Neuronal stem cell (in vitro differentiated cells): ENCODE data around the gene WNT10A.

ENCODE experiments used
- DNase-seq: peaks from one replicate; pipeline ENCODE4 v3.0.0-alpha.2; 2013; ENCODE audit warnings: low spot score
- H2AFZ ChIP-seq: one replicate; pipeline ENCODE4 v1.6.1; 2013; ENCODE audit warnings: mild to moderate bottlenecking, low read length, inconsistent platforms
- H2AK5ac ChIP-seq: 2 replicates; pipeline ENCODE4 v1.6.1; 2013; ENCODE audit warnings: low read depth, mild to moderate bottlenecking, inconsistent platforms, low read length, moderate library complexity, mixed read lengths
- H2BK120ac ChIP-seq: 2 replicates; pipeline ENCODE4 v1.6.1; 2013; ENCODE audit warnings: low read depth, mild to moderate bottlenecking, inconsistent platforms, low read length, moderate library complexity, mixed read lengths
- H2BK12ac ChIP-seq: one replicate; pipeline ENCODE4 v1.6.1; 2013; ENCODE audit warnings: low read length, inconsistent platforms
- H2BK15ac ChIP-seq: 2 replicates; pipeline ENCODE4 v1.6.1; 2013; ENCODE audit warnings: mild to moderate bottlenecking, low read length, inconsistent platforms, mixed read lengths
- H2BK5ac ChIP-seq: one replicate; pipeline ENCODE4 v1.6.1; 2013; ENCODE audit warnings: inconsistent platforms, mild to moderate bottlenecking, low read length, moderate library complexity
- H3K14ac ChIP-seq: one replicate; pipeline ENCODE4 v1.6.1; 2013; ENCODE audit warnings: low read length, inconsistent platforms
- H3K18ac ChIP-seq: 2 replicates; pipeline ENCODE4 v1.6.1; 2013; ENCODE audit warnings: low read length, inconsistent platforms
- H3K23ac ChIP-seq: 2 replicates; pipeline ENCODE4 v1.6.1; 2013; ENCODE audit warnings: low read depth, mild to moderate bottlenecking, mixed read lengths, low read length, inconsistent platforms; ENCODE audit not compliant: poor library complexity
- H3K27ac ChIP-seq: replicated peaks from 3 replicates; pipeline ENCODE4 v1.5.1; 2013; ENCODE audit warnings: low read length, inconsistent platforms
- H3K27me3 ChIP-seq, 3 experiments: 2 replicates each; pipeline ENCODE4 v1.6.1; 2013; ENCODE audit warnings: low read length in 3 of 3, mild to moderate bottlenecking in 2 of 3, inconsistent platforms in 1 of 3, low read depth in 1 of 3, mixed read lengths in 1 of 3, moderate library complexity in 1 of 3; ENCODE audit not compliant: control insufficient read depth in 3 of 3, insufficient read depth in 3 of 3
- H3K36me3 ChIP-seq, 2 donors: replicated peaks in 1 of 2; 2 replicates each; pipeline ENCODE4 v1.6.1; 2013; ENCODE audit warnings: low read length in 2 of 2; ENCODE audit not compliant: control insufficient read depth in 2 of 2, insufficient read depth in 2 of 2
- H3K4ac ChIP-seq: 2 replicates; pipeline ENCODE4 v1.6.1; 2013; ENCODE audit warnings: inconsistent platforms, mild to moderate bottlenecking, low read length, moderate library complexity
- H3K4me1 ChIP-seq, 2 donors: 1 replicate in 1 of 2; 2 replicates in 1 of 2; pipeline ENCODE4 v1.6.1; 2013; ENCODE audit warnings: low read length in 2 of 2, low read depth in 1 of 2; ENCODE audit not compliant: control insufficient read depth in 2 of 2, insufficient read depth in 1 of 2
- H3K4me2 ChIP-seq: one replicate; pipeline ENCODE4 v1.6.1; 2013; ENCODE audit warnings: mild to moderate bottlenecking, low read length, inconsistent platforms; ENCODE audit not compliant: insufficient read depth, poor library complexity, severe bottlenecking
- H3K4me3 ChIP-seq, 2 donors: 2 replicates each; pipeline ENCODE4 v1.5.1; 2013; ENCODE audit warnings: low read length in 2 of 2, mild to moderate bottlenecking in 2 of 2, inconsistent platforms in 1 of 2, moderate library complexity in 1 of 2
- H3K79me1 ChIP-seq: one replicate; pipeline ENCODE4 v1.6.1; 2013; ENCODE audit warnings: low read depth, mild to moderate bottlenecking, inconsistent platforms, low read length, moderate library complexity
- H3K9ac ChIP-seq: one replicate; pipeline ENCODE4 v1.6.1; 2013; ENCODE audit warnings: mild to moderate bottlenecking, low read depth, low read length, inconsistent platforms; ENCODE audit not compliant: poor library complexity
- H3K9me3 ChIP-seq, 2 donors: replicated peaks in 1 of 2; 2 replicates each; pipeline versions ENCODE3 to v1.6.1; 2013; ENCODE audit warnings: low read length in 2 of 2, mild to moderate bottlenecking in 2 of 2, inconsistent platforms in 1 of 2, low read depth in 1 of 2, mixed read lengths in 1 of 2, moderate library complexity in 1 of 2; ENCODE audit not compliant: control insufficient read depth in 2 of 2, insufficient read depth in 1 of 2
- H4K8ac ChIP-seq: one replicate; pipeline ENCODE4 v1.6.1; 2013; ENCODE audit warnings: low read depth, mild to moderate bottlenecking, inconsistent platforms, low read length, moderate library complexity
- H4K91ac ChIP-seq: one replicate; pipeline ENCODE4 v1.6.1; 2013; ENCODE audit warnings: low read length, low read depth, mild to moderate bottlenecking, inconsistent platforms; ENCODE audit not compliant: poor library complexity
- WGBS, 2 donors: extraction: QIAGEN DNeasy Blood & Tissue Kit; methylation state at CpG; one replicate each; pipeline ENCODE4 v1.1.7; 2013; ENCODE audit warnings: missing lambda C conversion rate in 2 of 2, mixed read lengths in 1 of 2; ENCODE audit not compliant: insufficient read length in 2 of 2, insufficient replicate concordance in 1 of 2; ENCODE audit errors: extremely low coverage in 2 of 2; 5-methylcytosine and 5-hydroxymethylcytosine counted together

The WNT10A gene

DNA sequence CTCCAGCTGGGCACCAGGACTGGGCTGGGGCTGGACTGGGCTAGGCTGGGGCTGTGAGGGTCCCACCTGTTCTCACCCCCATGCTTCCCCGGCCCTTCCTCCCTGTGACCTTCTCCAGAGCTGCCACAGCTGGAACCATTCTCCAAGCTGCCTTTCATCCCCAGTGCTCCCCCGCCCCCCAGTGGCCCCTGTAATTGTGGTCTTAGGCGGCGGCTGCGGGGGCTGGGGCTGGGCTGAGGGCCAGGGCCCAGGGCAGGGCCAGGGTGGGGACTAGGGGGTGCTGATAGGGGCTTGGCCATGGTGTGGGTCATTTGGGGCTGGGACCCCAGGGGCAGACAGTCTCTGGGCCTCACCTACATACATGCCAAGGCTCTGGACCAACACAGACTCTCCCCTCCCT is 2.8 kb upstream of the WNT10A start:
- no peak overlapping the region for H2AFZ ChIP-seq
- H3K18ac ChIP-seq, result no peak overlapping the region
- H4K8ac ChIP-seq, result no peak overlapping the region
- H3K4me1 ChIP-seq, result peaks cover 8 to 16% of the 10 kb centered on the region in 2 donors
- H3K36me3 ChIP-seq, result no peaks in the 10 kb centered on the region
- H2BK15ac ChIP-seq, result no peak overlapping the region
- H2BK12ac ChIP-seq, result no peak overlapping the region
- H2AK5ac ChIP-seq, result peak overlapping the region; percentile 48
- no peak overlapping the region for H3K27ac ChIP-seq
- H4K91ac ChIP-seq, result no peak overlapping the region
- H3K4me3 ChIP-seq, result no peak overlapping the region
- H3K27me3 ChIP-seq, result peaks cover 40 to 99% (median 91%) of the 10 kb centered on the region in 3 experiments
- H3K79me1 ChIP-seq, result no peaks in the 10 kb centered on the region
- no peaks in the 10 kb centered on the region for H3K9me3 ChIP-seq
- no peak for DNase-seq
- H3K9ac ChIP-seq, result no peak overlapping the region
- no CpG with 5 or more reads among the region's 5 CpGs for WGBS, 2 donors
- H3K23ac ChIP-seq, result no peak overlapping the region
- no peak overlapping the region for H2BK5ac ChIP-seq
- no peak overlapping the region for H3K4ac ChIP-seq
- no peak overlapping the region for H3K14ac ChIP-seq
- no peak overlapping the region for H3K4me2 ChIP-seq
- no peak overlapping the region for H2BK120ac ChIP-seq

DNA sequence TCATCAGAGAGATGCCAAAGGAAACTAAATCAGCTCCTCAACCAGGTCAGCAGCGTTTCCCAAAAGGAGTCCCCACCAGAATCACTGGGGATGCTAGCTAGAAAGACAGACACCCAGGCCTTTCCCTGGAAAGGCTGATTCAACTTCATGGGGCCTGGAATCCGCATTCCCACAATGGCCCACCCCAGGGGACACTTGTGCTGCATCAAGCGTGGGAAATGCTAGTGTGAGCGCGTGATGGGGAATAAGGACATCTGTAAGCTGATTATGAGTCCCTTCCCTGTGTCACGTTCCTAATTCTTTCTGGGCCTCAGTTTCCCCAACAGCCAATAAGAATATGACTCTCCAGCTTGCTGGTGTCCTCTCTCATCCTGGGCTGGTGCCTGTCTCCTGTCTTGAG is 2.2 kb upstream of the WNT10A start:
- H2AFZ ChIP-seq, result no peak overlapping the region
- H2BK120ac ChIP-seq, result no peak overlapping the region
- no peak overlapping the region for H3K23ac ChIP-seq
- no peak for DNase-seq
- H3K36me3 ChIP-seq, result no peaks in the 10 kb centered on the region
- H3K4me3 ChIP-seq, result no peak overlapping the region
- H3K18ac ChIP-seq, result no peak overlapping the region
- no peak overlapping the region for H2BK15ac ChIP-seq
- H4K8ac ChIP-seq, result no peak overlapping the region
- peaks cover 8 to 18% of the 10 kb centered on the region in 2 donors for H3K4me1 ChIP-seq
- no peak overlapping the region for H4K91ac ChIP-seq
- peaks cover 37 to 97% (median 90%) of the 10 kb centered on the region in 3 experiments for H3K27me3 ChIP-seq
- no CpG with 5 or more reads among the region's 6 CpGs for WGBS, 2 donors
- H2BK12ac ChIP-seq, result no peak overlapping the region
- no peak overlapping the region for H2AK5ac ChIP-seq
- no peak overlapping the region for H3K27ac ChIP-seq
- H2BK5ac ChIP-seq, result no peak overlapping the region
- H3K9ac ChIP-seq, result no peak overlapping the region
- no peak overlapping the region for H3K4ac ChIP-seq
- no peak overlapping the region for H3K4me2 ChIP-seq
- H3K9me3 ChIP-seq, result no peaks in the 10 kb centered on the region
- H3K79me1 ChIP-seq, result no peaks in the 10 kb centered on the region
- no peak overlapping the region for H3K14ac ChIP-seq

DNA sequence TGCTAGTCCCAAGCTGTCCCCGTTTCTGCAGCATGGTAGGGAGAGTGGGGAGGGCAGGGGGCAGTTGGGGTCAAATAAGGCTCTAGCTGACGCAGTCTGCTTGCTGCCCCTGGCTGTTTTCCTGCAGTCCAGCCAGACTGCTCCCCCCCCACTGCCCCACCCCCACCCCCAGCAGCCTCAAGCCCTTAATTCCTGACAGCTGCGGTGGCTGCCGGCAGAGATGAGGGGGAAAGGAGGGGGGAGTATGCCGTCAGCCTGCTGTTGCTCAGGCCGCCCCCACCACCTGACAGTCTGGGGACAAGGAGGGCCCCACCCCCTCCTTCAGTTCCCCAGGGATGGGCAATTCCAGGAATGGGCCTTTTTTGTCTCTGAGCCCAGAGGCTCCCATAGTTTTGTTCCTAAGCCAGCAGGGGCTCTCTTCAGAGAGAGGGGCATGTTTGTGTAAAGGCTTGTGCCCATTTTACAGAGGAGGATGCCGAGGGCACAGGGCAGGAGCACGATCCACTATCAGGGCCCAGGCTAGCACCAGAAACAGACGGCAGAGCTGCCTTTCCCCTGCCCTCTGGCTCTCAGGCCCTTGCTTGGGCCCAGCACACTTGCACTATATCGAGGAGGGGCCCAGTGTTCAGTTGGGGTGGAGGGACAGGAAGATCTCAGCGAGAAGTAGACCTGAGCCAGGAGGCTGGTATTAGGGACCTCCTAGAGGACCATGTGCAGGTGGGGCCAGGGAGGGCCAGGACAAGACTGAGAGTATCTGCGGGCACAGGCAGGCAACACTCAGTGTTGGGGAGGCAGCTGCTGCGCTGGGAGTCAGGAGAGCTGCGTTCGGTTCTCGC is 1.5 kb upstream of the WNT10A start:
- no peaks in the 10 kb centered on the region for H3K36me3 ChIP-seq
- no peak overlapping the region for H2BK5ac ChIP-seq
- peaks cover 34 to 97% (median 89%) of the 10 kb centered on the region in 3 experiments for H3K27me3 ChIP-seq
- no CpG with 5 or more reads among the region's 16 CpGs for WGBS, 2 donors
- H3K9me3 ChIP-seq, result no peaks in the 10 kb centered on the region
- no peak overlapping the region for H3K27ac ChIP-seq
- peak overlapping the region; percentile 21 for H3K4me2 ChIP-seq
- H3K18ac ChIP-seq, result no peak overlapping the region
- H3K4me3 ChIP-seq, result no peak overlapping the region
- no peak for DNase-seq
- no peak overlapping the region for H3K14ac ChIP-seq
- no peak overlapping the region for H4K91ac ChIP-seq
- H3K4ac ChIP-seq, result no peak overlapping the region
- no peak overlapping the region for H2BK12ac ChIP-seq
- H2BK120ac ChIP-seq, result no peak overlapping the region
- H4K8ac ChIP-seq, result no peak overlapping the region
- peak overlapping the region; percentile 46 for H2AK5ac ChIP-seq
- no peak overlapping the region for H3K9ac ChIP-seq
- H2BK15ac ChIP-seq, result no peak overlapping the region
- H3K4me1 ChIP-seq, result peaks cover 8 to 18% of the 10 kb centered on the region in 2 donors
- no peaks in the 10 kb centered on the region for H3K79me1 ChIP-seq
- H2AFZ ChIP-seq, result no peak overlapping the region
- H3K23ac ChIP-seq, result no peak overlapping the region

DNA sequence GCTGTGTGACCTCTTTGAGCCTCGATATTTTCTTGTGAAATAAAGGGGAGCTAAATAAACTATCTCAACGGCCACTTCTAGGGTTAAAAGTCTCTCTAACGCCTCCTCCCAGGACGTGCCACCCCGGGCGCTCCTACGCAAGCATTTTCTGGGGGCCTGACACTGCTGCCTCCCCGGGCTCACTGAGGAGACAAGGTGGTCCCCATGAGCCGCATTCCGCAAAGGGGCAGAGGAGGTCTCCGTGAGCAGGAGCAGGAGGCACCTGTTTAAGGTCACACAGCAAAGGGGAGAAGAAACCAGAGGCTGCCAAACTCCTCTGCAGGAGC is 913 bp upstream of the WNT10A start:
- no peak overlapping the region for H4K91ac ChIP-seq
- peak overlapping the region; percentile 21 for H3K4me2 ChIP-seq
- WGBS, 2 donors, result no CpG with 5 or more reads among the region's 11 CpGs
- H3K9ac ChIP-seq, result peak overlapping the region; percentile 7
- H3K4me3 ChIP-seq, result no peak overlapping the region
- peak overlapping the region; percentile 46 for H2AK5ac ChIP-seq
- peak overlapping the region; percentile 35 for H3K23ac ChIP-seq
- H3K9me3 ChIP-seq, result no peaks in the 10 kb centered on the region
- peaks cover 30 to 97% (median 89%) of the 10 kb centered on the region in 3 experiments for H3K27me3 ChIP-seq
- no peak overlapping the region for H2BK5ac ChIP-seq
- no peak overlapping the region for H3K14ac ChIP-seq
- no peak overlapping the region for H2BK120ac ChIP-seq
- DNase-seq, result no peak
- H3K27ac ChIP-seq, result no peak overlapping the region
- H3K79me1 ChIP-seq, result no peaks in the 10 kb centered on the region
- no peak overlapping the region for H2BK15ac ChIP-seq
- no peak overlapping the region for H4K8ac ChIP-seq
- H3K18ac ChIP-seq, result no peak overlapping the region
- H3K4me1 ChIP-seq, result peaks cover 8 to 18% of the 10 kb centered on the region in 2 donors
- no peaks in the 10 kb centered on the region for H3K36me3 ChIP-seq
- H2AFZ ChIP-seq, result no peak overlapping the region
- H3K4ac ChIP-seq, result no peak overlapping the region
- H2BK12ac ChIP-seq, result no peak overlapping the region
